HG02759 (cell line): ENCODE data around the gene SWSAP1.
"Not testable (repeated sequence)": the region's sequence is repeated elsewhere in the genome, so short reads cannot be mapped to it uniquely, and the experiment has no call there.

ENCODE experiments used
- ATAC-seq: cut with Tn5 transposase; IDR thresholded peaks from one replicate; pipeline ENCODE4 v1.9.1; 2021; ENCODE audit warnings: mild to moderate bottlenecking, moderate library complexity; ENCODE audit not compliant: unreplicated experiment

Gene SWSAP1

DNA sequence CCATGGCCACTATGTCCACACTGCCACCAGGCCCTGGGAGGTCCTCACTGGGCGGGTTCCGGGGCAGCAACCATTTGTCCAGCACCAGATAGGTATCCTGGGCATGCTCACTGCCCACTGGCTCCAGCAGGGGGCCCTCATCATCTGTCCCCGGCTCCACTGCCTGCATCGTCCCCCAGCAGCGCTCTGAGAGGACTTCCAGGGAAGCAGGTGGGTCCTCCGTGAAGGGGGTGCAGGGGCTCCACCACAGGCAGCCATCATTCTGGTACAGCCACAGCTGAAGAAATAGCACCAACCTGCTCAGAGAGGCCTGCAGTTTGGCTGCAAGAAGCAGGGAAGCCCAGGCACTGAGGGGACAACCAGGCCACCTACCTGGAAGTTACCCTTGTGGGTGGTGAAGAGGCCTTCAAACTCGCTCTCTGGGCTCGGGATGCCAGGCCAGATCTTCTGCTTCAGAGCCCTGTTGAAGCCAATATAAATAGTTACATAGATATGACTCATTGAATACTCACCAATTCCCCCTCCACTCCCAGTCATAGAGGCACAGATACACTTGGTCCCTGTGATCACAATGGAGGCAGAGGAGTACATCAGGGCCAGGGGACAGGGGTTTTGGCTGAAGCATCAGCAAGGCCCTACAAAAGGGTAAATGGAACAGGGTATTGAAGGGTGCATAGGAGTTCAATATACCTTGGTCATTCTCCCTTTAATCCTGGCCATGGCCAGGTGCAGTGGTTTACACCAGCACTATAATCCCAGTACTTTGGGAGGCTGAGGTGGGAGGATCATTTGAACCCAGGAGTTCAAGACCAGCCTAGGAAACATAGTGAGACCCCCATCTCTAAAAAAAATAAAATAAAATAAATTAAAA lies 4.1 kb downstream of the SWSAP1 start:
- ATAC-seq = no peak

DNA sequence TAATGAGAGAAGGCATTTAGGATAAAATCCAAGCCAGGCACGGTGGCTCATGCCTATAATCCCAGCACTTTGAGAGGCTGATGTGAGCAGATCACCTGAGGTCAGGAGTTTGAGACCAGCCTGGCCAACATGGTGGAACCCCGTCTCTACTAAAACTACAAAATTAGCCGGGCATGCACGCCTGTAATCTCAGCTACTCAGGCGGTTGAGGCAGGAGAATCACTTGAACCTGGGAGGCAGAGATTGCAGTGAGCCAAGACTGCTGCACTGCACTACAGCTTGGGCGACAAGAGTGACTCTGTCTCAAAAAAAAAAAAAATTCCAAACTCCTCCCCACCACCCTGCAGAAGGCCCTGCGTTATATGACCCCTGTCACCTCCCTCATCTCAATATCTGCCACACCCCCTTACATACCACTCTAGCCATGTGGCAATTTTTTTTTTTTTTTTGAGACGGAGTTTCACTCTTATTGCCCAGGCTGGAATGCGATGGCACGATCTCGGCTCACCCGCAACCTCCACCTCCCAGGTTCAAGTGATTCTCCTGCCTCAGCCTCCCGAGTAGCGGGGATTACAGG lies 4.9 kb downstream of the SWSAP1 start:
- ATAC-seq = not testable (repeated sequence)

DNA sequence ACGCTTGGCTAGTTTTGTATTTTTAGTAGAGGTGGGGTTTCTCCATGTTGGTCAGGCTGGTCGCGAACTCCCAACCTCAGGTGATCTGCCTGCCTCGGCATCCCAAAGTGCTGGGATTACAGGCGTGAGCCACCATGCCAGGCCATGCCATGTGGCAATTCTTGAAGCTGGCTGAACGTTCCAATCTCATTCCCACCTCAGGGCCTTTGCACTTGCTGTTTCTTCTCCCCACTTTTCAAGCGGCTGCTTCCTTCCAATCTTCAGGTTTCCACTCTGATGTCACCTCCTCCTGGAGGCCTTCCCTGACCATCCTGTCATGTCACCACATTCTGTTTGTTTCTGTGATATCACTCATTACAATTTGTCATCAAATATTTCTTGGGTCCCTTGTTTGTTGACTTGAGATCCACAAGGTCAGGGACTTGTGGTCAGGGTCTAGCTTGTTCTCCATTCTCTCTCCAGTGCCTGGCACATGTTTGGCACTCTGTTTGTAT lies 5.4 kb downstream of the SWSAP1 start:
- ATAC-seq = no peak

DNA sequence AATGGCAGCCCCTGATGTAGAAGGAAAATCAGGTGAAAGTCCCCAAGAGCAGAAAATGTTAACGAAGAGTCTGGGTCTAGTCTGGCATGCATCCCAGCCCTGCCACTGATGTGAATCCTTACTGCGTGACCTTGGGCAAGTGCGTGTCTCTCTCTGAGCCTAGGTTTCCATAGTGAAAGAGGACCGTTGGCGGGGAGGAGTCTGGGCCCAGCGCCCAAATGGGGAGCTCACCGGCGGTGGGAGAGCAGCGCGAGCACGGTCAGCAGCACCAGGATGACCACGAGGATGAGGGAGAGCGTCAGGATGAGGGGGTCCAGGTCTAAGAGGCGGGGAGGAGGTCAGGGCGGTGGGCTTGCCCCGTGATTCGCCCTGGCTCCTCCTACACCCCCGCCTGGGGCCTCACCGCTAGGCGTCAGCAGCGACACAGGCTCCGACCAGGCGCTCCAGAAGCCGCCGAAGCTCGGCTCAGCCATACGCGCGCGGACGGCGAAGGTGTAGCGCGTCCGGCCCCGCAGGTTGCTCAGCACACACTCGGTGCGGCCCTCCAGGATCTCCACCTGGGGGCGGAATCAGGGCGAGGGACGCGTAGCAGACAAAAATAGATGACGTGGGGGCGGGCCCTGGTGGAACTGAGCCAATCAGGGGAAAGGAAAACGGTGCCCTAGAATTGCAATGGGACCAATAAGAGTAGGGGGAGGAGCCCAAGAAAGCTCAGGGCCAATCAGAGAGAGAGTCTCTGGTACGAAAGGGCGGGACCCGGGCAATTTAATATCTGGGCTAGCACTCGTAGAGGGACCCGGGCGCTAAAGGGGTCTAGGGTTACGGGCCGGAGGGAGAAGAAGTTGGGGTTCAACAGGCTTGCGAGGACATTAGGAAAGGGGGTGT lies 6.4 kb downstream of the SWSAP1 start:
- ATAC-seq = peak; percentile 76

DNA sequence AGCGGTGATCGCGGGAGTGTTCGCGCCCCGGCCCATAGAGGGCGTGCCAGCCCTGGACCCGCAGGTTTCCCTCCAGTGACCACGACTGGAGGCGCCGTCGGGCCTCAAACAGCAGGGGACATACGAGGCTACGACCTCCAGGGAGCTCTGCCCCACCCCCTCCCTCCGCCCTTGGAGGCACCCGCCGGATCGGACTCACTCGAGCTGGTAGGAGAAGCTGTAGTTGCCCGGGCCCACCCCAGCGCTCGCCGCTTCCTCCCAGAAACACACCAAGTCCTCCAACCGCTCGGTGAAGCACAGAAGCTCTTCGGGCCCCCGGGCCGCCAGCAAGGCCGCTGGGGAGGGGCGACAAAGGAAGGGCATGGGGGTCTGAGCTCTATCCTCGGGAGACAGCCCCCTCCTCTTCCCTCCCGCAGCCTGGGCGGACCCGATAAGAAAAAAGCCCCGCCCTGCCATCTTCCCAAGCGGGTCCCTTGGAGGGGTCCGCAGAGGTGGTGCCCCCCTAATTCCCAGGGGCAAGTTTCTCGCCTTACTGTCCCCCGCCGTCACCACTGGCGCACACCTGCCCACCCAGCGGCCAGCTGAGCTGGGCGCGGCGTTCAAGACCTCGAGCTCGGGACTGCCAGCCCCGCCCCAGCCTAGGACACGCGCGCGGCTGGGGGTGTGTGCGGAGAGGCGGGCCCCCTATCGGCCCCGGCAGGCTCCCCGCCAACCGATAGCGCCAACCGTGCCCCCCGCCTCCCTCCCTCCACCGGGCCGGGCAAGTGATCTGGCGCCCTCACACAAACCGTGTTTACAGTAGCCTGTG lies 8.6 kb downstream of the SWSAP1 start:
- no peak for ATAC-seq

DNA sequence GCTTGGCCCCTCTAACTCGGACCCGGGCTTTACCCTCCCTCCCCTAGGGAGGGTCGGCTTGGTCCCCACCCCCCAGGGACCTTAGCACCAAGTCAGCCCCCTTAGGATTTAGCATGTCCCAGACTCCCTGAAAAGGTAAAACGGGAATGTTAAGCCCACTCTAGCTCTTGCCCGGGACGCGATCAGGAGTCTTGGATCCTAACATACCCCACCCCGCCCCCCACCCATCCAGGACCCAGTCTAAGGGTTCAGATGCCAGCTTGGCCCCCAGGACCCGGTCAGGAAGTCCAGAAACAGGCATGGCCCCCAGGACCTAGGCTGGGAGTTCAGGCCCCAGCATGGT lies 9.2 kb downstream of the SWSAP1 start:
- no peak for ATAC-seq

DNA sequence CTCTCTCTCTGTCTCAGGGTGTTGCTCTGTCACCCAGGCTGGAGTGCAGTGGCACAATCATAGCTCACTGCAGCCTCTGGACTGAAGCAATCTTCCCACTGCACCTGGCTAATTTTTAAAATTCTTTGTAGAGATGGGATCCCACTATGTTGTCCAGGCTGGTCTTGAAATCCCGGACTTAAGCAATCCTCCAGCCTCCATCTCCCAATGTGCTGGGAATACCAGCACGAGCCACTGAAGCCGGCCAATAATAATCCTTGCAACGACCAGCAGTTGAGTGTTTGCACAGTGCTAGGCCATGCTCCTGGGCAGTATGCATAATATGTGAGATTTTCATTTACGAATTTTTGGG lies 10.3 kb downstream of the SWSAP1 start:
- no peak for ATAC-seq

DNA sequence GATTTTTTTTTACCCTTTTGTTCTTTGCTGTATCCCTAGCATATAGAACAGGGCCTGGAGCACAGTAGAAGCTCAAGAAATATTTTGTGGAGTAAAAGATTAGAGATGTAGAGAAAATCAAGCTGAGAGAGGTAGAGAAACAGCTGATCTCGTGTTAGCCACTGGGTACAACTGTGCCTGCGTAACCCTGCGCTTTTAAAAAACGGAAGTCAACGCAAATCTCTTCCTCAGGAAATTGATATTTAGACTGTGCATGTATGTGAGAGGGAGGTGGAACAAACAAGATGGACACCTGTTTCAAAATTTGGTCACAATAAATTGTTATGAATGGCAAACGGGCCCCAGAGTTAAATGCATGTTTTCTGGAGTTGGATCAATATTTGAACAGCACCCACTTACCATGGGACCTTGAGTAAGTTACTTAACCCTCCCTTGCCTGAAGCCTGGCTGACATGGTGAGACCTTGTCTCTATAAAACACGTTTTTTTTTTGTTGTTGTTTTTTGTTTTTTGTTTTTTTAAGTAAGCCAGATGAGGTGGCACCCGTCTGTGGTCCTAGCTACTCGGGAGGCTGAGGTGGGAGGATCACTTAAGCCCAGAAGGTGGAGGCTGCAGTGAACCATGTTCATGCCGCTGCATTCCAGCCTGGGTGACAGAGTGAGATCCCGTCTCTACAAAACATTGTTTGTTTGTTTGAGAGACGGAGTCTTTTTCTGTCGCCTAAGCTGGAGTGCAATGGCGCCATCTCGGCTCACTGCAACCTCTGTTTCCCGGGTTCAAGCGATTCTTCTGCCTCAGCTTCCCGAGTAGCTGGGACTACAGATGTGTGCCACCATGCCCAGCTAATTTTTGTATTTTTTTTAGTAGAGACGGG lies 12.9 kb downstream of the SWSAP1 start:
- no peak for ATAC-seq

DNA sequence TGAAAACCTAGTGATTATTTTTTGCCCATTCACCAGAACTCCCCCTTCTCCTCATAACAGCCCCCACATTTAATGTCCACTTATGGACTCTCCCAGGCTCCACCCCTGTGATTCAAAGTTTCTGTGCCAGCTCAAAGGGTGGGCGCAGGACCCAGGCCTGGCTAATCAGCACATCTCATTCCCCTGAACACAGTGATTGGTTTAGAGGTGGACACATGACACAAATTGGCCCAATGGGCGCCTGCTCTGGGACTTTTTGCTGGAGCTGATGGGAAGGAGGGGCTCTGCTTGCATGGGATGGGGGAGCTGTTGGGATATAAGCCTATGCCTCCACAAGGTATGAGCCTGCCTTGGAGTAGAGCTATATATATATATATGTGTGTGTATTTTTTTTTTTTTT lies 15.9 kb downstream of the SWSAP1 start:
- ATAC-seq = no peak

DNA sequence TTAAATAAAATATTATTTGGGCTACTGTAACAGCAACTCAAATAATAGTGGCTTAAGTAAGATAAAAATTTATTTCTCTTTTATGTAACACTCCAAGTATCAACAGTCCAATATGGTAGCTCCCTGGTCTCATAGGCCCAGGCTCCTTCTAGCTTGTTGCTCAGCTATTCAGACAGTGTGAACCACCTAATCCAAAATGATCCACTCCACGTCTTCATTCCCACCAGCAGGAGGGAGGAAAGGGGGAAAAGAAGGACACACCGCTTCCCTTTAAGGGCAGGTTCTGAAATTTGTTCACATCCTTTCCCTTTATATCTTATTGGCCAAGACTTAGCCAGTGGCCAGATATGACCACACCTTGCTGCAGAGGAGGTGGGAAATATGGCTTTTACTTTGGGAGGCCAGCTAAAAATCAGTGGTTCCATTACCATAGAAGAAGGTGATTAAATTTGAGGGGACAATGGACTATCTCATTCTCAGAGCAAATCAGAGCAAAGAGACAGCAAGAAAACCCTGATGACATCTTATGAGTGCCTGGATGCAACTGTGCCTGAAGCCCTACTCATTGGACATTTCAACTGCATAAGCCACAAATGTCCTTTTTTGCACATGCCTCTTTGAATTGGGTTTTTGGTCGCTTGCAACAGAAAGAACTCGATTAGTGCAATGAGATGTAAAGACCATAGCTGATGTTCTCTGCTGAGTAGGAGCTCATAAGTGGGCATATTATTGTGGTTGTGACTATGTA lies 16.6 kb downstream of the SWSAP1 start:
- no peak for ATAC-seq

DNA sequence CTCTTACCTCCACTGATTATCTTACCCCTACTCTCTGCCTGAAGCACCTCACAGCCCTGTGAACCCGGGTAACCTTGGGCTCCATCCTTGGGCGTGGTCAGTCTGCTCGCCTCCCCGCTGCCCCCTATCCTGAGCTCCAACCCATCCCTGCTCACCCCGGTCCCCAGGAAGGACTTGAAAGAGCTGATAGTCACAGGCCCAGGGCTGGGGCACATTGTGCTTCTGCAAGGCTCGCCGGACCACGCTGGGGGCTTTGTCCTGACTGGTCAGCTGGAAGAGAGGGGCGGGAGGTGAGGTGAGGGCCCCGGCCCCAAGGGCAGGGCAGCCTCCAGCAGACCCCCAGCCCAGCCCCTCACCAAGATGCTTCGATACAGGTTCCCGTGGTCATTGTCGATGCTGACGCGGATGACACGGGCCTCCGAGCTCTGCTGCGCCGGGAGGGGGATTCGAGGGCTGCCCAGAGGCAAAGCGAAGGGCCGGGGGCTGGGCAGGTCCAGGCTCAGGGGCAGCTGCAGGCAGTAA lies 22.7 kb downstream of the SWSAP1 start:
- ATAC-seq = no peak

DNA sequence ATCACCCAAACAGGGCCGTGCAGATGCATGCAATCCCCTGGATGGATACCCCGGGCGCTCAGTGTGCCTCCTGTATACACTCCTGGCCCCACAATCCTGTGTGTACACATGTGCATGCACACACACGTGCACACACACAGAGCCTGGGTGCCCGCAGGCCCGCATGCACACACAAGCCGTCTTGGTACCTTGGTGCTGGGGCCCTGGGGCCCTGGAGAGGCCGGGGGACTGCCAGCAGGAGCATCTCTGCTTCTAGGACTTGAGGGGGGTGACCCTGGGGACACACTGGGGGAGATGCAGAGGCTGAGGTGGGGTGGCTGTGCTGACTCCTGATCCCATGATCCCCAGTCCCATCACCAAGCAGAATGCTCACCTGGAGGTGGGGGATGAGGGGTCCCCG lies 25.2 kb downstream of the SWSAP1 start:
- no peak for ATAC-seq

DNA sequence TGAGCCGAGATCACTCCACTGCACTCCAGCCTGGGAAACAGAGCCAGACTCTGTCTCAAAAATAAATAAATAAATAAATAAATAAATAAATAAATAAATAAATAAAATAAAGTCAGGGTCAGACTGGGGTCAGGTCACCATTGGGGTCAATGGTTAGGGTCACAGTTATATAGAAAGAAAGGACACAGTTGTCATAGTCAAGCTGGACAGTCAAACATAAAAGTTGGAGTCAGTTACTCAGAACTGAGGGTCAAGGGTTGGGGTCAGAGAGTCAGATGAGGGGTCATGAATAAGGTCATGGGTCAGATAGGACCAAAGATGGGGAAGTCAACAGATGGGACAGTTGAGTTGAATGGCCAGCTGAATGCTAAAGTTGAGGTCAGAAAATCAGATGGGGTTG lies 26.3 kb downstream of the SWSAP1 start:
- no peak for ATAC-seq

DNA sequence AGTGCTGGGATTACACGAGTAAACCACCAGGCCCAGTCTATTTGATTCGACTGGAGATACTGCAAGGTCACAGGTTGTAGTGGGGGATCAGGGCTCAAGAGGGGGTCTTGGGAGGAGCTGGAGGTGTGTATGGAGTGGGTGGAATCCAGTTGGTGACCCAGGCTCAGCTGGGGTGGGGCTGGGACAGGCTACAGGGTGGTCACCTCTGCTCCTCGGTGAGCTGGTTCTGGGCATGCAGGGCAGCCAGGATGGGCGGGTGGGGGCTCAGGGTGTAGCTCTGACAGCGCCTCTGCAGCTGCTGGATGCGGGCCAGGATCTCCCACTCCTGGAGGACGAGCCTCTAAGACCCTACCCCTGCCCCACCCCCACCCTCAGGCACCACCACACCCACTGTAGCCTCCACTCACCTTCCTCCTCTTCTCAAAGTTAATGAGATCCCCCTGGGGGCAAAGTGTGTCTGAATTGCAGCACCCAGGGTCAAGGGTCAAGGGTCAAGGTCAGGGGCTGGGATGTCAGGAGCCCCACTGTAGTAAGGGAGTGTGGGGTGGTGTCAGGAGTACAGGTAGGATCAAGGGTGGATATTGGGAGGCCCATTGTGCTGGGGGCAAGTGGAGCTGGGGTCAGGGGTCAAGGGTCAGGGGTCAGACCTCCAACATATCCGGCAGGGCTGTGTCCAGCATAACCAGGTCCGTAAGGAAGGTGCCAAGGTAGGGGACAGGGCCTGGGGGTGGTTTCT lies 27.5 kb downstream of the SWSAP1 start:
- ATAC-seq = no peak

DNA sequence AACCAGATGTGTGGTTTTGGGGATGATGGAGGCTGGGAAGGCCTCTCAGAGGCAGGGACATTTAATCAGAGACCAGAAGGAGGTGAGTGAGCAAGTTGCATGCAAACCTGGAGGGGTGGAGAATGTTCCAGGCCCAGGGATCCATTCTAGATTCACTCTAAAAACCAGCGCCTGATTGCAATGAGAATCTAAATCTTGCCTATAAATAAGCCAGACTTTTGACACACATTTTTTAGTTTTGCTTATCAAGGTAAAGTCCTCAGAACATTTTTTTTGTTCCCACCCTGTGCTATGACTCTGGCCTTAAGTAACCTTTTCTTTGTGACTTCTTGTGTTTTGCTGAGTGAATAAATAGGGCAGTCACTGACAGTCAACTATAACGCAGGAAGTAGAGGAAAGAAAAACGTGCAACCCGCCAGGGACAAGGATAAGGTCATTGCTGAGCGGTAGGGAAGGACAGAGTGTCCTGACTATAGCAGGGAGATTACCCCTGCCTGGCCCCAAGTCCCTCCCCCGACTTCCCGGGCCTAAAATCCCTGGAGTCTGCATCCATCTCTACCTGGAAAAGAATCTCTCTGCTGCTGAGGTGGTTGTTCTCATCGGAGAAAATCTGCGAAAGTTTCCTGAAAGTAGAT lies 30.2 kb downstream of the SWSAP1 start:
- no peak for ATAC-seq

DNA sequence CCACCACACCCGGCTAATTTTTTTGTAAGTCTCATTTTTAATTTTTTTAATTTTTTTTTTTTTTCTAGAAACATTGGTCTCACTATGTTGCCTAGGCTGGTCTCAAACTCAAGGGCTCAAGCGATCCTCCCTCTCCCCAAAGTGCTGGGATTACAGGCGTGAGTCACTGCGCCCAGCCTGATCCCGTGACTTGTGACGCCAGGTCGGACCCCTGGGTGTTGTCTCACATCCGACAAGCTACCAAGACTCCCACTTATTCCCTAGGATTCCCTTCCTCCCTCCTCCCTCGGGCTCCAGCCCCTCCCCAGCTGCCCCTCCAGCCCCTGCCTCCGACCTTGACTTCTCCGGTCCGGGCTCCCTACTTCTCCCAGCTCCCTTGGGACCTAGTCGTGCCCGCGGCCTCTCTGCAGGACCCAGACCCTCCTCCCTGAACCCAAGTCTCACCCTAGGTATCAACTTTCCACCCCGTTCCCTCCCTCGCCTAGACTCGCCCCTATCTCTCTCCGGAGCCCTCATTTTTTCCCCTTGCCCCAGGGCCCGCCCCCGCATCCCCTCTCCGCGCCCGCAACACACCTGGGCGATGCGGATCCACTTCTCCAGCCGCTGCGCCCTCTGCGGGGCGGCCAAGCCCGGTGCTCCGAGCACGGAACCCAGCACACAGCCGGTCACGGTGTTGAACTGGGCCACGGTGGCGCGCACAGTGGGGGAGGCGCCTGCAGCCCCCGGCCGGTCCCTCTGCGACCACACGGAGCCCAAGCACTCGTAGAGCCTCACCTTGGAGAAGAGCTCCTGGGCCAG lies 31.6 kb downstream of the SWSAP1 start:
- ATAC-seq = no peak

DNA sequence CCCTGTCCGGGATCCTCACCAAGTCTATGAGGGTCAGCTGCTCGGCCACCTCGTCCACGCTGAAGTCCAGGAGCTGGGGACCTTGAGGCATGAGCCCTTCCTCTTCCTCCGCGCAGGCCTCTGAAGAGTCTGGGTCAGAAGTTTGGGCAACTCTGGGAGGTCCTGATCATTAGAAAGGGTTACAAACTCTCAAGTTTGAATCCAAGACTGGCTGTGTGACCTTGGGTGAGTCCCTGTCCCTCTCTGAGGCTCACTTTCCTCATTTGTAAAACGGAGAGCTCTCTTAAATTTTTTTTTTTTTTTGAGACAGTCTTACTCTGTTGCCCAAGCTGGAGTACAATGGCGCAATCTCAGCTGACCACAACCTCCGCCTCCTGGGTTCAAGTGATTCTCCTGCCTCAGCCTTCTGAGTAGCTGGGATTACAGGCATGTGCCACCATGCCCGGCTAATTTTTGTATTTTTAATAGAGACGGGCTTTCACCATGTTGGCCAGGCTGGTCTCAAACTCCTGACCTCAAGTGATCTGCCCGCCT lies 32.3 kb downstream of the SWSAP1 start:
- ATAC-seq = not testable (repeated sequence)
